Measurements from ENCODE around the gene PATZ1.

DNA sequence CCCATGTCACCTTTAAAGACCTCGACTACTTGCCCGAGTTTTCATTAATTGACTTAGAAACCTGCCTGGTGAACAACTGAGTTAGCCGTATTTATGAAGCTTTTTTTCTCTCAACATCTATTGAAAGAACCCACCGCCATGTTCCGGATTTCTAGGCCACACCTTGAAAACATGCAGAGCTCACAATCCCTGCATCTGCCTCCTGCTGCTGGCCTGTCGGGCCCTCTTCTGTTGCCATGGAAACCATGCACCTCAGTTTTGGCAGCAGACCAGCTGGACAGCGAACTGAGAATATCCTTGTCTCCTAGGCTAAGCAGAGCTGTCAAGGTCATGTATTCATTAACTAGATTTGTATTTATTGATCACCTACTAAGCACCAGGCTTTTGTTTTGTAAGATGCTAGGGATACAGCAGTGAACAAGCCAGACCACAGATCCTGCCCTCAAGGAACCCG is 4.3 kb upstream of the PATZ1 start:
- TF ChIP-seq, protein P1, sequence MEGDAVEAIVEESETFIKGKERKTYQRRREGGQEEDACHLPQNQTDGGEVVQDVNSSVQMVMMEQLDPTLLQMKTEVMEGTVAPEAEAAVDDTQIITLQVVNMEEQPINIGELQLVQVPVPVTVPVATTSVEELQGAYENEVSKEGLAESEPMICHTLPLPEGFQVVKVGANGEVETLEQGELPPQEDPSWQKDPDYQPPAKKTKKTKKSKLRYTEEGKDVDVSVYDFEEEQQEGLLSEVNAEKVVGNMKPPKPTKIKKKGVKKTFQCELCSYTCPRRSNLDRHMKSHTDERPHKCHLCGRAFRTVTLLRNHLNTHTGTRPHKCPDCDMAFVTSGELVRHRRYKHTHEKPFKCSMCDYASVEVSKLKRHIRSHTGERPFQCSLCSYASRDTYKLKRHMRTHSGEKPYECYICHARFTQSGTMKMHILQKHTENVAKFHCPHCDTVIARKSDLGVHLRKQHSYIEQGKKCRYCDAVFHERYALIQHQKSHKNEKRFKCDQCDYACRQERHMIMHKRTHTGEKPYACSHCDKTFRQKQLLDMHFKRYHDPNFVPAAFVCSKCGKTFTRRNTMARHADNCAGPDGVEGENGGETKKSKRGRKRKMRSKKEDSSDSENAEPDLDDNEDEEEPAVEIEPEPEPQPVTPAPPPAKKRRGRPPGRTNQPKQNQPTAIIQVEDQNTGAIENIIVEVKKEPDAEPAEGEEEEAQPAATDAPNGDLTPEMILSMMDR (IDR thresholded peaks at IDR 0.05), result no peak
- TF ChIP-seq POLR2A (IDR thresholded peaks at IDR 0.05), result no peak
- no peak for TF ChIP-seq POLR2AphosphoS5 (IDR thresholded peaks at IDR 0.05; ENCODE audit: insufficient read depth in 1 of 2, low read depth in 1 of 2)

Data from vagina (tissue), 2 donors.